Neural progenitor cell (in vitro differentiated cells): ENCODE results near the gene CFAP45.

Source experiments
- CTCF ChIP-seq: fragments of 200-600 bp; sonication (generic); IDR thresholded peaks from 2 replicates; pipeline ENCODE4 v1.5.1; 2017; ENCODE audit warnings: antibody characterized with exemption, mild to moderate bottlenecking
- EZH2 ChIP-seq: fragments of 200-600 bp; sonication (generic); IDR thresholded peaks from 2 replicates; pipeline ENCODE4 v1.6.1; 2017; ENCODE audit warnings: antibody characterized with exemption, mild to moderate bottlenecking, moderate library complexity
- EZH2phosphoT487 ChIP-seq: fragments of 200-600 bp; sonication (generic); IDR thresholded peaks from 2 replicates; pipeline ENCODE4 v1.6.1; 2017; ENCODE audit warnings: antibody characterized with exemption

GRCh38 chr1:159823406-159823805 is 76.6 kb downstream of the CFAP45 start:
- no peak for TF ChIP-seq CTCF
- TF ChIP-seq EZH2, result no peak
- no peak for TF ChIP-seq EZH2phosphoT487
